Breast epithelium (tissue), 3 donors: ENCODE measurements around the gene MYO1G.

Experiments
- POLR2AphosphoS5 ChIP-seq, 3 donors: sonication (generic); formaldehyde crosslinking; IDR thresholded peaks; one replicate each; pipeline ENCODE4 v1.6.1; 2017; ENCODE audit warnings: antibody characterized with exemption in 3 of 3
- TF ChIP-seq, protein P1 (sequence below), 3 donors: fragments of 450-650 bp; IDR thresholded peaks; one replicate each; pipeline ENCODE4 v1.5.1; 2016 to 2017; ENCODE audit warnings: antibody characterized with exemption in 3 of 3, mild to moderate bottlenecking in 3 of 3, moderate library complexity in 3 of 3

- TF ChIP-seq, protein P1, sequence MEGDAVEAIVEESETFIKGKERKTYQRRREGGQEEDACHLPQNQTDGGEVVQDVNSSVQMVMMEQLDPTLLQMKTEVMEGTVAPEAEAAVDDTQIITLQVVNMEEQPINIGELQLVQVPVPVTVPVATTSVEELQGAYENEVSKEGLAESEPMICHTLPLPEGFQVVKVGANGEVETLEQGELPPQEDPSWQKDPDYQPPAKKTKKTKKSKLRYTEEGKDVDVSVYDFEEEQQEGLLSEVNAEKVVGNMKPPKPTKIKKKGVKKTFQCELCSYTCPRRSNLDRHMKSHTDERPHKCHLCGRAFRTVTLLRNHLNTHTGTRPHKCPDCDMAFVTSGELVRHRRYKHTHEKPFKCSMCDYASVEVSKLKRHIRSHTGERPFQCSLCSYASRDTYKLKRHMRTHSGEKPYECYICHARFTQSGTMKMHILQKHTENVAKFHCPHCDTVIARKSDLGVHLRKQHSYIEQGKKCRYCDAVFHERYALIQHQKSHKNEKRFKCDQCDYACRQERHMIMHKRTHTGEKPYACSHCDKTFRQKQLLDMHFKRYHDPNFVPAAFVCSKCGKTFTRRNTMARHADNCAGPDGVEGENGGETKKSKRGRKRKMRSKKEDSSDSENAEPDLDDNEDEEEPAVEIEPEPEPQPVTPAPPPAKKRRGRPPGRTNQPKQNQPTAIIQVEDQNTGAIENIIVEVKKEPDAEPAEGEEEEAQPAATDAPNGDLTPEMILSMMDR (IDR thresholded peaks at IDR 0.05): no peak
- no peak for TF ChIP-seq POLR2AphosphoS5 (IDR thresholded peaks at IDR 0.05)
Observed at GRCh38 chr7:44999245-45000092, 20.7 kb upstream of the MYO1G start.
